ENCODE data around the gene ADGRF4.

DNA sequence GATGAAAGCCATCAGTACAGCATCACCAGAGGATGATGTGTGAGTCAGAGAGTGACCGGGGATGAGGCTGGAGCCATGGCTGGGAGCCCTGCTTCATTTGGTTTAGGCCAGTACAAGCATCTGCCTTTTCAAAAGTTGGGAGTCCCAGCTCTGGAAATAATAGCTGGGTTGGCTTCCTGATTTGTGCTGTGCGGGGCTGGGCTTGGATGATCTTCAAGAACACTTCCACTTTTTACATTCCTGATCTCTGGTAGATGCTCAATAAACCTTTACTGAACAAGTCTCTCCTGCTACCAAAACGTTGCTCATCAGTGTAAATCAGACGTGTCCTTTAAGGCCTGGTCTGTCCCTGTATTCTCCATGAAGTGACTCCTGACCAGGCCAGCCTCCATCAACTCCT is 44.1 kb upstream of the ADGRF4 start:
- TF ChIP-seq, protein P1, sequence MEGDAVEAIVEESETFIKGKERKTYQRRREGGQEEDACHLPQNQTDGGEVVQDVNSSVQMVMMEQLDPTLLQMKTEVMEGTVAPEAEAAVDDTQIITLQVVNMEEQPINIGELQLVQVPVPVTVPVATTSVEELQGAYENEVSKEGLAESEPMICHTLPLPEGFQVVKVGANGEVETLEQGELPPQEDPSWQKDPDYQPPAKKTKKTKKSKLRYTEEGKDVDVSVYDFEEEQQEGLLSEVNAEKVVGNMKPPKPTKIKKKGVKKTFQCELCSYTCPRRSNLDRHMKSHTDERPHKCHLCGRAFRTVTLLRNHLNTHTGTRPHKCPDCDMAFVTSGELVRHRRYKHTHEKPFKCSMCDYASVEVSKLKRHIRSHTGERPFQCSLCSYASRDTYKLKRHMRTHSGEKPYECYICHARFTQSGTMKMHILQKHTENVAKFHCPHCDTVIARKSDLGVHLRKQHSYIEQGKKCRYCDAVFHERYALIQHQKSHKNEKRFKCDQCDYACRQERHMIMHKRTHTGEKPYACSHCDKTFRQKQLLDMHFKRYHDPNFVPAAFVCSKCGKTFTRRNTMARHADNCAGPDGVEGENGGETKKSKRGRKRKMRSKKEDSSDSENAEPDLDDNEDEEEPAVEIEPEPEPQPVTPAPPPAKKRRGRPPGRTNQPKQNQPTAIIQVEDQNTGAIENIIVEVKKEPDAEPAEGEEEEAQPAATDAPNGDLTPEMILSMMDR (IDR thresholded peaks at IDR 0.05) = no peak
- no peak for TF ChIP-seq POLR2A (IDR thresholded peaks at IDR 0.05)
